GM23248 (cell line): Measurements from ENCODE around the gene AARS2. TPM values are rescaled to one million over a fixed set of nuclear protein-coding genes. Genes with fewer than 3 reads are reported as not detected.
"Not testable (repeated sequence)": the region's sequence is repeated elsewhere in the genome, so short reads cannot be mapped to it uniquely, and the experiment has no call there.

Experiments
- DNase-seq: peaks from one replicate; pipeline ENCODE4 v3.0.0-alpha.2; 2015
- H2AFZ ChIP-seq: fragments of 200-600 bp; sonication (generic); 2 replicates; pipeline ENCODE4 v1.6.1; 2016; ENCODE audit warnings: antibody characterized with exemption
- H3F3A ChIP-seq: fragments of 200-600 bp; sonication (generic); 2 replicates; pipeline ENCODE4 v1.6.1; 2016; ENCODE audit warnings: mild to moderate bottlenecking, antibody characterized with exemption, mixed run types; ENCODE audit not compliant: insufficient read depth
- H3K27ac ChIP-seq: fragments of 200-600 bp; sonication (generic); 2 replicates; pipeline ENCODE4 v1.5.1; 2016; ENCODE audit warnings: mild to moderate bottlenecking
- H3K27me3 ChIP-seq: fragments of 200-600 bp; sonication (generic); replicated peaks from 2 replicates; pipeline ENCODE4 v1.6.1; 2016; ENCODE audit warnings: mild to moderate bottlenecking; ENCODE audit not compliant: insufficient read depth
- H3K36me3 ChIP-seq: fragments of 200-600 bp; sonication (generic); 2 replicates; pipeline ENCODE4 v1.6.1; 2016; ENCODE audit warnings: low read depth, mild to moderate bottlenecking
- H3K4me1 ChIP-seq: fragments of 200-600 bp; sonication (generic); 2 replicates; pipeline ENCODE4 v1.6.1; 2016; ENCODE audit warnings: mild to moderate bottlenecking; ENCODE audit not compliant: insufficient read depth
- H3K4me2 ChIP-seq: fragments of 200-600 bp; sonication (generic); one replicate; pipeline ENCODE4 v1.6.1; 2016; ENCODE audit warnings: mild to moderate bottlenecking; ENCODE audit not compliant: unreplicated experiment
- H3K4me3 ChIP-seq: fragments of 200-600 bp; sonication (generic); 2 replicates; pipeline ENCODE4 v1.5.1; 2016; ENCODE audit warnings: mild to moderate bottlenecking
- H3K79me2 ChIP-seq: fragments of 200-600 bp; sonication (generic); 2 replicates; pipeline ENCODE4 v1.6.1; 2016; ENCODE audit warnings: mild to moderate bottlenecking; ENCODE audit not compliant: insufficient read depth
- H3K9ac ChIP-seq: fragments of 200-600 bp; sonication (generic); 2 replicates; pipeline ENCODE4 v1.6.1; 2016; ENCODE audit warnings: mild to moderate bottlenecking
- H3K9me2 ChIP-seq: fragments of 200-600 bp; sonication (generic); 2 replicates; pipeline ENCODE4 v1.6.1; 2016; ENCODE audit warnings: mixed run types, mild to moderate bottlenecking, moderate library complexity; ENCODE audit not compliant: insufficient read depth
- H3K9me3 ChIP-seq: fragments of 200-600 bp; sonication (generic); one replicate; pipeline ENCODE4 v1.6.1; 2017; ENCODE audit warnings: low read depth
- H4K20me1 ChIP-seq: fragments of 200-600 bp; sonication (generic); 2 replicates; pipeline ENCODE4 v1.6.0; 2016; ENCODE audit not compliant: insufficient read depth
- EZH2 ChIP-seq: fragments of 200-600 bp; sonication (generic); IDR thresholded peaks from 2 replicates; pipeline ENCODE4 v1.6.1; 2018; ENCODE audit warnings: antibody characterized with exemption, mild to moderate bottlenecking; ENCODE audit not compliant: insufficient read depth, poor library complexity, severe bottlenecking
- EZH2phosphoT487 ChIP-seq: fragments of 200-600 bp; sonication (generic); IDR thresholded peaks from 2 replicates; pipeline ENCODE4 v1.6.1; 2018; ENCODE audit warnings: antibody characterized with exemption, moderate library complexity, mild to moderate bottlenecking, low read depth; ENCODE audit not compliant: insufficient read depth
- WGBS, 2 experiments: methylation state at CpG; one replicate each; pipeline ENCODE4 v1.1.6; 2015 to 2017; ENCODE audit warnings: low lambda C conversion rate in 2 of 2, low coverage in 1 of 2; ENCODE audit errors: missing lambda C conversion rate in 2 of 2; 5-methylcytosine and 5-hydroxymethylcytosine counted together
- in situ Hi-C: fragments of 300-500 bp; cut with MboI; formaldehyde crosslinking; loops from 2 replicates; pipeline ENCODE4 v1.15.0; 2020
- polyA plus RNA-seq: library from polyadenylated mRNA; unstranded; fragments of >200 nt; fragmentation: Nextera tagmentation; extraction: Ambion mirVana; gene quantifications from 2 replicates; pipeline ENCODE4 v1.2.1, GENCODE V29; 2016
- total RNA-seq: library from RNA; depleted of rRNA; stranded (reverse); fragments of >200 nt; shearing (Covaris generic); gene quantifications from 2 replicates; pipeline ENCODE4 v1.2.3, GENCODE V29; 2014

Gene AARS2
- total and polyA plus RNA-seq, 2 experiments from 2014 or later: 6.0 to 14.7 TPM

- Histone ChIP-seq H3K9ac (no peak overlapping the region), H3K4me2 (no peak overlapping the region), H3K9me3 (no peaks in the 10 kb centered on the region), H3F3A (peaks cover 5% of the 10 kb centered on the region), H3K9me2 (no peaks in the 10 kb centered on the region), H3K27me3 (peaks cover 25% of the 10 kb centered on the region), H3K27ac (no peak overlapping the region), H3K4me3 (no peak overlapping the region), H2AFZ (no peak overlapping the region), H4K20me1 (no peaks in the 10 kb centered on the region), H3K4me1 (no peaks in the 10 kb centered on the region), H3K79me2 (peaks cover 9% of the 10 kb centered on the region; the same call in 1 of the 2 replicates), H3K36me3 (peaks cover 3% of the 10 kb centered on the region; the same call in 1 of the 2 replicates)
- DNase-seq: no peak
- in situ Hi-C loops: no loop called here
- TF ChIP-seq EZH2 (no peak), EZH2phosphoT487 (no peak)
- WGBS, 2 experiments: 23 to 30% methylated on average over 3 of the region's 3 CpGs
These were observed 2.4 kb upstream of the AARS2 start for GRCh38 chr6:44315516-44315915.

- H3K27ac ChIP-seq, H2AFZ ChIP-seq, H4K20me1 ChIP-seq, H3K9ac ChIP-seq, DNase-seq, H3K4me1 ChIP-seq, in situ Hi-C loops, H3K79me2 ChIP-seq, H3K4me2 ChIP-seq, H3K9me2 ChIP-seq, H3K4me3 ChIP-seq, H3K9me3 ChIP-seq: not testable (repeated sequence)
- H3K36me3 ChIP-seq: peaks cover 11% of the 10 kb centered on the region; the same call in 1 of the 2 replicates
- H3F3A ChIP-seq: peaks cover 13% of the 10 kb centered on the region
- 71 to 80% methylated on average over 8 of the region's 8 CpGs for WGBS, 2 experiments
- H3K27me3 ChIP-seq: peaks cover 17% of the 10 kb centered on the region
These were observed 1.5 kb upstream of the AARS2 start for GRCh38 chr6:44314657-44315056.

GRCh38 chr6:44311767-44312166 lies 1.4 kb downstream of the AARS2 start:
- H2AFZ ChIP-seq: no peak overlapping the region
- H3K27me3 ChIP-seq: no peaks in the 10 kb centered on the region
- peaks cover 17% of the 10 kb centered on the region for H3F3A ChIP-seq
- in situ Hi-C loops: no loop called here
- no peak for TF ChIP-seq EZH2phosphoT487
- TF ChIP-seq EZH2: no peak
- H3K27ac ChIP-seq: no peak overlapping the region
- H3K4me2 ChIP-seq: peak overlapping the region; percentile 77
- no peaks in the 10 kb centered on the region for H3K9me2 ChIP-seq
- H3K4me1 ChIP-seq: peaks cover 15% of the 10 kb centered on the region
- H4K20me1 ChIP-seq: no peaks in the 10 kb centered on the region
- peaks cover 12% of the 10 kb centered on the region; the same call in 1 of the 2 replicates for H3K36me3 ChIP-seq
- peak overlapping the region; percentile 85 for H3K4me3 ChIP-seq
- H3K9ac ChIP-seq: no peak overlapping the region
- WGBS, 2 experiments: 84 to 95% methylated on average over 3 of the region's 3 CpGs
- no peak for DNase-seq
- peaks cover 9% of the 10 kb centered on the region; the same call in 1 of the 2 replicates for H3K79me2 ChIP-seq
- no peaks in the 10 kb centered on the region for H3K9me3 ChIP-seq

- no peak overlapping the region for H3K9ac ChIP-seq
- H3K79me2 ChIP-seq: peaks cover 9% of the 10 kb centered on the region; the same call in 1 of the 2 replicates
- no peak overlapping the region for H3K27ac ChIP-seq
- H3K9me3 ChIP-seq: no peaks in the 10 kb centered on the region
- H3K9me2 ChIP-seq: no peaks in the 10 kb centered on the region
- in situ Hi-C loops: no loop called here
- 46 to 53% methylated on average over 2 of the region's 2 CpGs for WGBS, 2 experiments
- H3K27me3 ChIP-seq: no peaks in the 10 kb centered on the region
- no peak overlapping the region for H3K4me2 ChIP-seq
- no peak overlapping the region for H2AFZ ChIP-seq
- no peaks in the 10 kb centered on the region for H4K20me1 ChIP-seq
- no peak overlapping the region for H3K4me3 ChIP-seq
- TF ChIP-seq EZH2 (no peak), EZH2phosphoT487 (no peak)
- peaks cover 12% of the 10 kb centered on the region; the same call in 1 of the 2 replicates for H3K36me3 ChIP-seq
- peaks cover 15% of the 10 kb centered on the region for H3K4me1 ChIP-seq
- H3F3A ChIP-seq: peaks cover 17% of the 10 kb centered on the region
- no peak for DNase-seq
These were observed 1.8 kb downstream of the AARS2 start for GRCh38 chr6:44311304-44311703.

GRCh38 chr6:44310241-44310640 lies 2.9 kb downstream of the AARS2 start:
- H3K36me3 ChIP-seq: peaks cover 17% of the 10 kb centered on the region; the same call in 1 of the 2 replicates
- in situ Hi-C loops: no loop called here
- no peaks in the 10 kb centered on the region for H3K9me2 ChIP-seq
- H3K4me2 ChIP-seq: no peak overlapping the region
- no peak overlapping the region; the same call in 1 of the 2 replicates for H3K27ac ChIP-seq
- H3K79me2 ChIP-seq: peaks cover 9% of the 10 kb centered on the region; the same call in 1 of the 2 replicates
- H3F3A ChIP-seq: peaks cover 17% of the 10 kb centered on the region
- no peak overlapping the region for H3K4me3 ChIP-seq
- H2AFZ ChIP-seq: no peak overlapping the region
- WGBS, 2 experiments: 88 to 100% methylated on average over 3 of the region's 3 CpGs
- DNase-seq: no peak
- no peak overlapping the region for H3K9ac ChIP-seq
- peaks cover 15% of the 10 kb centered on the region for H3K4me1 ChIP-seq
- H3K27me3 ChIP-seq: no peaks in the 10 kb centered on the region
- TF ChIP-seq EZH2phosphoT487 (no peak), EZH2 (no peak)
- H3K9me3 ChIP-seq: no peaks in the 10 kb centered on the region
- no peaks in the 10 kb centered on the region for H4K20me1 ChIP-seq
